ENCODE data around the gene WEE1.
"Not testable (repeated sequence)": the region's sequence is repeated elsewhere in the genome, so short reads cannot be mapped to it uniquely, and the experiment has no call there.

WEE1 gene

GRCh38 chr11:9601037-9601875 lies 27.8 kb downstream of the WEE1 start:
- peak; percentile 28; the same call in 1 of the 2 replicates for TF ChIP-seq POLR2AphosphoS5 (IDR thresholded peaks at IDR 0.05; ENCODE audit: borderline replicate concordance, low read depth, low read length)
- TF ChIP-seq FOXP2 (optimal IDR thresholded peaks at IDR 0.05; ENCODE audit: control extremely low read depth, extremely low read length, insufficient read depth) = no peak
- no peaks in the 10 kb centered on the region for H3K9me3 ChIP-seq (ENCODE audit: low read depth, low read length)
- no peak for DNase-seq (ENCODE audit: low read depth, low spot score)
- peak overlapping the region; percentile 39; the same call in 1 of the 2 replicates for H3K4me3 ChIP-seq
- H3K27ac ChIP-seq = peak overlapping the region; percentile 9; the same call in 1 of the 2 replicates
- peak overlapping the region; percentile 39 for H3K9ac ChIP-seq (ENCODE audit: insufficient read length)
- H3K36me3 ChIP-seq (ENCODE audit: insufficient read depth, low read length) = no peaks in the 10 kb centered on the region

- no peak for TF ChIP-seq EZH2 (IDR thresholded peaks at IDR 0.05)
- no peak for TF ChIP-seq FOXP2 (optimal IDR thresholded peaks at IDR 0.05; ENCODE audit: control extremely low read depth, extremely low read length, insufficient read depth)
- no peak for TF ChIP-seq POLR2AphosphoS5 (IDR thresholded peaks at IDR 0.05; ENCODE audit: borderline replicate concordance, low read depth, low read length)
- Histone ChIP-seq H3K9ac (ENCODE audit: insufficient read length) (no peak overlapping the region), H3K27ac (no peak overlapping the region), H3K36me3 (ENCODE audit: insufficient read depth, low read length) (no peaks in the 10 kb centered on the region), H3K4me3 (no peak overlapping the region), H3K9me3 (ENCODE audit: low read depth, low read length) (no peaks in the 10 kb centered on the region)
- no peak for DNase-seq (ENCODE audit: low read depth, low spot score)
Measured at GRCh38 chr11:9601876-9602199, 28.4 kb downstream of the WEE1 start.

GRCh38 chr11:9603214-9603613 lies 29.7 kb downstream of the WEE1 start:
- not testable (repeated sequence) for H3K4me3 ChIP-seq; DNase-seq (ENCODE audit: low read depth, low spot score); H3K9me3 ChIP-seq (ENCODE audit: low read depth, low read length); H3K9ac ChIP-seq (ENCODE audit: insufficient read length); H3K27ac ChIP-seq; H3K36me3 ChIP-seq (ENCODE audit: insufficient read depth, low read length)

- no peaks in the 10 kb centered on the region for H3K9me3 ChIP-seq (ENCODE audit: low read depth, low read length)
- H3K4me3 ChIP-seq = no peak overlapping the region
- H3K27ac ChIP-seq = no peak overlapping the region
- H3K36me3 ChIP-seq (ENCODE audit: insufficient read depth, low read length) = no peaks in the 10 kb centered on the region
- TF ChIP-seq POLR2AphosphoS5 (IDR thresholded peaks at IDR 0.05; ENCODE audit: borderline replicate concordance, low read depth, low read length) = no peak
- TF ChIP-seq EZH2 (IDR thresholded peaks at IDR 0.05) = no peak
- TF ChIP-seq FOXP2 (optimal IDR thresholded peaks at IDR 0.05; ENCODE audit: control extremely low read depth, extremely low read length, insufficient read depth) = no peak
- no peak overlapping the region for H3K9ac ChIP-seq (ENCODE audit: insufficient read length)
- DNase-seq (ENCODE audit: low read depth, low spot score) = no peak
Measured at GRCh38 chr11:9604134-9604533, 30.7 kb downstream of the WEE1 start.

- no peak overlapping the region for H3K9ac ChIP-seq (ENCODE audit: insufficient read length)
- no peaks in the 10 kb centered on the region for H3K9me3 ChIP-seq (ENCODE audit: low read depth, low read length)
- no peak overlapping the region for H3K27ac ChIP-seq
- TF ChIP-seq FOXP2 (optimal IDR thresholded peaks at IDR 0.05; ENCODE audit: control extremely low read depth, extremely low read length, insufficient read depth) (no peak), POLR2AphosphoS5 (IDR thresholded peaks at IDR 0.05; ENCODE audit: borderline replicate concordance, low read depth, low read length) (no peak), EZH2 (IDR thresholded peaks at IDR 0.05) (no peak)
- no peak overlapping the region for H3K4me3 ChIP-seq
- no peaks in the 10 kb centered on the region for H3K36me3 ChIP-seq (ENCODE audit: insufficient read depth, low read length)
- no peak for DNase-seq (ENCODE audit: low read depth, low spot score)
Measured at GRCh38 chr11:9605742-9606141, 32.3 kb downstream of the WEE1 start.

- Histone ChIP-seq H3K36me3 (ENCODE audit: insufficient read depth, low read length) (no peaks in the 10 kb centered on the region), H3K27ac (no peak overlapping the region), H3K9ac (ENCODE audit: insufficient read length) (no peak overlapping the region), H3K9me3 (ENCODE audit: low read depth, low read length) (no peaks in the 10 kb centered on the region), H3K4me3 (no peak overlapping the region)
- TF ChIP-seq FOXP2 (optimal IDR thresholded peaks at IDR 0.05; ENCODE audit: control extremely low read depth, extremely low read length, insufficient read depth) (no peak), POLR2AphosphoS5 (IDR thresholded peaks at IDR 0.05; ENCODE audit: borderline replicate concordance, low read depth, low read length) (no peak), EZH2 (IDR thresholded peaks at IDR 0.05) (no peak)
- no peak for DNase-seq (ENCODE audit: low read depth, low spot score)
Measured at GRCh38 chr11:9606809-9607510, 33.5 kb downstream of the WEE1 start.

GRCh38 chr11:9607511-9607899 lies 34.0 kb downstream of the WEE1 start:
- no peak overlapping the region for H3K9ac ChIP-seq (ENCODE audit: insufficient read length)
- no peaks in the 10 kb centered on the region for H3K36me3 ChIP-seq (ENCODE audit: insufficient read depth, low read length)
- no peaks in the 10 kb centered on the region for H3K9me3 ChIP-seq (ENCODE audit: low read depth, low read length)
- DNase-seq (ENCODE audit: low read depth, low spot score) = no peak
- no peak overlapping the region for H3K4me3 ChIP-seq
- H3K27ac ChIP-seq = no peak overlapping the region
- TF ChIP-seq FOXP2 (optimal IDR thresholded peaks at IDR 0.05; ENCODE audit: control extremely low read depth, extremely low read length, insufficient read depth) (no peak), EZH2 (IDR thresholded peaks at IDR 0.05) (no peak), POLR2AphosphoS5 (IDR thresholded peaks at IDR 0.05; ENCODE audit: borderline replicate concordance, low read depth, low read length) (no peak)

GRCh38 chr11:9609002-9609759 lies 35.7 kb downstream of the WEE1 start:
- H3K27ac ChIP-seq = no peak overlapping the region
- no peak for TF ChIP-seq FOXP2 (optimal IDR thresholded peaks at IDR 0.05; ENCODE audit: control extremely low read depth, extremely low read length, insufficient read depth)
- TF ChIP-seq EZH2 (IDR thresholded peaks at IDR 0.05) = no peak
- TF ChIP-seq POLR2AphosphoS5 (IDR thresholded peaks at IDR 0.05; ENCODE audit: borderline replicate concordance, low read depth, low read length) = no peak
- H3K4me3 ChIP-seq = no peak overlapping the region
- H3K9ac ChIP-seq (ENCODE audit: insufficient read length) = no peak overlapping the region
- H3K36me3 ChIP-seq (ENCODE audit: insufficient read depth, low read length) = no peaks in the 10 kb centered on the region
- no peak for DNase-seq (ENCODE audit: low read depth, low spot score)
- H3K9me3 ChIP-seq (ENCODE audit: low read depth, low read length) = no peaks in the 10 kb centered on the region

Data from SK-N-MC (cell line).